ENCODE measurements around the gene KRT37. TPM values are rescaled to one million over a fixed set of nuclear protein-coding genes. Genes with fewer than 3 reads are reported as not detected.
"Not testable (repeated sequence)": the region's sequence is repeated elsewhere in the genome, so short reads cannot be mapped to it uniquely, and the experiment has no call there.

Gene KRT37
- total RNA-seq, 2 donors from 2014 or later, result not detected

GRCh38 chr17:41386227-41386626 lies 38.2 kb downstream of the KRT37 start:
- no peak overlapping the region for H3K27ac ChIP-seq
- no peaks in the 10 kb centered on the region for H3K36me3 ChIP-seq
- no peak overlapping the region for H3K4me3 ChIP-seq
- TF ChIP-seq POLR2A (IDR thresholded peaks at IDR 0.05) (no peak), POLR2AphosphoS5 (IDR thresholded peaks at IDR 0.05) (no peak)
- TF ChIP-seq, protein P1, sequence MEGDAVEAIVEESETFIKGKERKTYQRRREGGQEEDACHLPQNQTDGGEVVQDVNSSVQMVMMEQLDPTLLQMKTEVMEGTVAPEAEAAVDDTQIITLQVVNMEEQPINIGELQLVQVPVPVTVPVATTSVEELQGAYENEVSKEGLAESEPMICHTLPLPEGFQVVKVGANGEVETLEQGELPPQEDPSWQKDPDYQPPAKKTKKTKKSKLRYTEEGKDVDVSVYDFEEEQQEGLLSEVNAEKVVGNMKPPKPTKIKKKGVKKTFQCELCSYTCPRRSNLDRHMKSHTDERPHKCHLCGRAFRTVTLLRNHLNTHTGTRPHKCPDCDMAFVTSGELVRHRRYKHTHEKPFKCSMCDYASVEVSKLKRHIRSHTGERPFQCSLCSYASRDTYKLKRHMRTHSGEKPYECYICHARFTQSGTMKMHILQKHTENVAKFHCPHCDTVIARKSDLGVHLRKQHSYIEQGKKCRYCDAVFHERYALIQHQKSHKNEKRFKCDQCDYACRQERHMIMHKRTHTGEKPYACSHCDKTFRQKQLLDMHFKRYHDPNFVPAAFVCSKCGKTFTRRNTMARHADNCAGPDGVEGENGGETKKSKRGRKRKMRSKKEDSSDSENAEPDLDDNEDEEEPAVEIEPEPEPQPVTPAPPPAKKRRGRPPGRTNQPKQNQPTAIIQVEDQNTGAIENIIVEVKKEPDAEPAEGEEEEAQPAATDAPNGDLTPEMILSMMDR (IDR thresholded peaks at IDR 0.05), result no peak
- no peaks in the 10 kb centered on the region for H3K9me3 ChIP-seq
- 96% methylated on average over 1 of the region's 1 CpG for WGBS
- no peaks in the 10 kb centered on the region for H3K4me1 ChIP-seq (replicated peaks)
- no peaks in the 10 kb centered on the region for H3K27me3 ChIP-seq (replicated peaks; ENCODE audit: insufficient read depth)
- no peak for DNase-seq (ENCODE audit: low spot score)
- intact Hi-C loops (cut with DNase I), result no loop called here

DNA sequence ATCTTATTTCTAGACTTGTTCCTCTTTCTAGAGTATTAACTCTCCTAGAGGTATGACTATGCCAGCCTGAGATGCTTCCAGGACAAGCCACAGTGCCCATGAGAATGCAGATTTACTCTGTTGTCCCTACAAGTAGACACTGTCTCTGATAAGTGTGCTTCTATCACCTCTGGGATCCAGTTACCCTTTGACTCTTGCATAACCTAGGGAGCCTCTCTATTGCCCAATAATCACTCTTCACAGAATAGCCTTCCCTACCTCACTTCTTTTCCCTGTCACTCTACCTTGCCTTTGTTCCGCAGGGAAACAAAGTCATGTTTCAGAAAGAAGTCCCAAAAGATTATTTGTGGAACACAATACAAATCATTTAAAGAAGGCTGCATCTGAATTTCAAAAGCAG lies 40.7 kb downstream of the KRT37 start:
- H3K4me1 ChIP-seq (replicated peaks), result no peaks in the 10 kb centered on the region
- no peak overlapping the region for H3K27ac ChIP-seq
- WGBS, result 97% methylated on average over 1 of the region's 1 CpG
- no peaks in the 10 kb centered on the region for H3K27me3 ChIP-seq (replicated peaks; ENCODE audit: insufficient read depth)
- TF ChIP-seq POLR2AphosphoS5 (IDR thresholded peaks at IDR 0.05) (no peak), POLR2A (IDR thresholded peaks at IDR 0.05) (no peak)
- TF ChIP-seq, protein P1 (IDR thresholded peaks at IDR 0.05), result no peak
- no peak for DNase-seq (ENCODE audit: low spot score)
- H3K36me3 ChIP-seq, result no peaks in the 10 kb centered on the region
- intact Hi-C loops (cut with DNase I), result no loop called here
- no peak overlapping the region for H3K4me3 ChIP-seq
- no peaks in the 10 kb centered on the region for H3K9me3 ChIP-seq

DNA sequence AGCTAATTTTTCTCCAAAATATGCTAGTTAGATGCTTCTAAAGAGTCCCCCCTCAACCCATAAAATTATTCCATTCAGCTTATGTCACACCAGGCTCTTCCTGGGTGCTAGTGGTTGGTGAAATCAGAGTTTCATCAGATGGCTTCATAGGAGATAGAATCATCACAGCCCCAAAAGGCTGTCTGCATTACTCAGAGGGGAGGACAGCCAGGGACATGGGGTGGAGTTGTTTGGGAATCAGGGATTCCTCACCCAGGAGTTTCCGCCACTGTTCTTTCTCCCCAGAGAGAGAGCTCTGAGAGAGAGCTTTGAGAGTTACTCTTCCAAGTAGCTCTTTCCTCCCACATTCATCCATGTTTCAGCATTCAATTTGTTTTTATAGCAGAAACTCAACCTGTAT lies 42.0 kb downstream of the KRT37 start:
- no peaks in the 10 kb centered on the region for H3K36me3 ChIP-seq
- no peaks in the 10 kb centered on the region for H3K4me1 ChIP-seq (replicated peaks)
- no peaks in the 10 kb centered on the region for H3K9me3 ChIP-seq
- DNase-seq (ENCODE audit: low spot score), result no peak
- no peak overlapping the region for H3K27ac ChIP-seq
- no peak overlapping the region for H3K4me3 ChIP-seq
- WGBS, result 92% methylated on average over 1 of the region's 1 CpG
- H3K27me3 ChIP-seq (replicated peaks; ENCODE audit: insufficient read depth), result no peaks in the 10 kb centered on the region
- no peak for TF ChIP-seq POLR2AphosphoS5 (IDR thresholded peaks at IDR 0.05)
- no peak for TF ChIP-seq POLR2A (IDR thresholded peaks at IDR 0.05)
- intact Hi-C loops (cut with DNase I), result no loop called here

GRCh38 chr17:41381943-41382342 lies 42.4 kb downstream of the KRT37 start, which contains the start of gene KRT34:
Gene KRT34 (minus strand): TSS chr17:41382306. CDS start chr17:41382246, 60 bp downstream.
- 95% methylated on average over 12 of the region's 13 CpGs for WGBS
- H3K4me1 ChIP-seq (replicated peaks); H3K9me3 ChIP-seq; H3K4me3 ChIP-seq; intact Hi-C loops (cut with DNase I); H3K27me3 ChIP-seq (replicated peaks; ENCODE audit: insufficient read depth); DNase-seq (ENCODE audit: low spot score); H3K36me3 ChIP-seq; H3K27ac ChIP-seq: not testable (repeated sequence)

DNA sequence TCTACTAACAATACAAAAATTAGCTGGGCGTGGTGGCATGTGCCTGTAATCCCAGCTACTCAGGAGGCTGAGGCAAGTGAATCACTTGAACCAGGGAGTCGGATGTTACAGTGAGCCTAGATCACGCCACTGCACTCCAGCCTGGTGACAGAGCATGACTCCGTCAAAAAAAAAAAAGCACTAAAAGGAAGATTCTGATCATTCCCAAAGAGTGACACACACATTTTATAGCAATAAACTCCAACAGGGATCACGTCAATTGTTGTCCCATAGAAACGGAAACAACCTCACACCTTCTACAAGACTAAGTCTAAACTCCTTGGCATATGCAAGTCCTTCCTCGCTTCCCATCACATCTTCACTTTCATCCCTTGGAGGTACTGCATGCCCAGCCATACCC lies 44.3 kb downstream of the KRT37 start:
- H3K4me1 ChIP-seq (replicated peaks); intact Hi-C loops (cut with DNase I); H3K9me3 ChIP-seq; H3K4me3 ChIP-seq; H3K27me3 ChIP-seq (replicated peaks; ENCODE audit: insufficient read depth); H3K27ac ChIP-seq; H3K36me3 ChIP-seq; DNase-seq (ENCODE audit: low spot score): not testable (repeated sequence)
- 88% methylated on average over 7 of the region's 7 CpGs for WGBS

- no peaks in the 10 kb centered on the region for H3K36me3 ChIP-seq
- H3K27ac ChIP-seq, result no peak overlapping the region
- H3K27me3 ChIP-seq (replicated peaks; ENCODE audit: insufficient read depth), result no peaks in the 10 kb centered on the region
- intact Hi-C loops (cut with DNase I), result no loop called here
- no peak for DNase-seq (ENCODE audit: low spot score)
- no peak overlapping the region for H3K4me3 ChIP-seq
- TF ChIP-seq, protein P1 (IDR thresholded peaks at IDR 0.05), result no peak
- TF ChIP-seq POLR2AphosphoS5 (IDR thresholded peaks at IDR 0.05) (no peak), POLR2A (IDR thresholded peaks at IDR 0.05) (no peak)
- no peaks in the 10 kb centered on the region for H3K9me3 ChIP-seq
- no peaks in the 10 kb centered on the region for H3K4me1 ChIP-seq (replicated peaks)
- 19% methylated on average over 2 of the region's 2 CpGs for WGBS
Observed at GRCh38 chr17:41377546-41377945, 46.8 kb downstream of the KRT37 start.

Small RNAs within 50 kb of the gene (small RNA-seq; reads per million reads assigned to genes)
- gene RNU2-32P, result 0 reads per million in 2 donors

Other genes with a start within 250 kb of the KRT37 start
- gene KRTAP4-2, start 246.4 kb downstream of the KRT37 start, total RNA-seq, result not detected
- gene KRTAP4-1, start 239.7 kb downstream of the KRT37 start, total RNA-seq, result not detected
- gene KRTAP9-1, start 234.7 kb downstream of the KRT37 start, total RNA-seq, result not detected
- gene KRTAP9-2, start 197.9 kb downstream of the KRT37 start, total RNA-seq, result not detected
- not detected for gene KRTAP9-3, start 192.1 kb downstream of the KRT37 start, total RNA-seq
- gene KRTAP9-8, start 186.6 kb downstream of the KRT37 start, total RNA-seq, result not detected
- gene KRTAP9-4, start 174.9 kb downstream of the KRT37 start, total RNA-seq, result not detected
- not detected for gene KRTAP9-9, start 169.2 kb downstream of the KRT37 start, total RNA-seq
- gene KRTAP9-6, start 159.2 kb downstream of the KRT37 start, total RNA-seq, result not detected
- gene KRTAP9-7, start 148.9 kb downstream of the KRT37 start, total RNA-seq, result not detected
- not detected for gene KRTAP29-1, start 121.7 kb downstream of the KRT37 start, total RNA-seq
- gene KRTAP16-1, start 115.3 kb downstream of the KRT37 start, total RNA-seq, result not detected
- gene KRTAP17-1, start 108.9 kb downstream of the KRT37 start, total RNA-seq, result not detected
- not detected for gene KRT33A, start 73.8 kb downstream of the KRT37 start, total RNA-seq
- gene KRT33B, start 54.8 kb downstream of the KRT37 start, total RNA-seq, result not detected
- 1 to 10 TPM in 1 of 2 donors, not detected in 1; 1.5 TPM for gene KRT34, start 42.3 kb downstream of the KRT37 start, total RNA-seq
- not detected for gene KRT31, start 27.0 kb downstream of the KRT37 start, total RNA-seq
- not detected for gene KRT38, start 16.4 kb upstream of the KRT37 start, total RNA-seq
- gene KRT32, start 42.8 kb upstream of the KRT37 start, total RNA-seq, result not detected
- gene KRT35, start 56.6 kb upstream of the KRT37 start, total RNA-seq, result not detected
- not detected for gene KRT36, start 65.3 kb upstream of the KRT37 start, total RNA-seq
- gene KRT13, start 81.0 kb upstream of the KRT37 start, total RNA-seq, result 10 to 100 TPM; 38.4 to 62.7 TPM
- gene KRT15, start 94.3 kb upstream of the KRT37 start, total RNA-seq, result 1,000 to 10,000 TPM in 1 of 2 donors, 100 to 1,000 TPM in 1; 138 to 1,038 TPM
- gene KRT19, start 103.7 kb upstream of the KRT37 start, total RNA-seq, result 100 to 1,000 TPM; 351 to 398 TPM
- gene KRT9, start 147.5 kb upstream of the KRT37 start, total RNA-seq, result not detected
- gene KRT14, start 162.3 kb upstream of the KRT37 start, total RNA-seq, result 100 to 1,000 TPM in 1 of 2 donors, 10 to 100 TPM in 1; 28.1 to 298 TPM
- 1 to 10 TPM; 4.0 to 6.7 TPM for gene KRT16, start 188.2 kb upstream of the KRT37 start, total RNA-seq
- gene KRT17, start 200.0 kb upstream of the KRT37 start, total RNA-seq, result 100 to 1,000 TPM; 201 to 360 TPM

Data from prostate gland (tissue), 2 donors.